Testis (tissue), 2 donors: Measurements from ENCODE around the gene EPB41L2.

Experiments
- POLR2A ChIP-seq: fragments of 450-650 bp; IDR thresholded peaks from one replicate; pipeline ENCODE4 v1.6.1; 2017; ENCODE audit warnings: antibody characterized with exemption, mild to moderate bottlenecking, moderate library complexity
- TF ChIP-seq, protein P1 (sequence below), 3 experiments: fragments of 450-650 bp in 2 of 3; fragments of 200-600 bp in 1 of 3; sonication (generic) in 1 of 3; IDR thresholded peaks; one replicate each; pipeline ENCODE4 v1.5.1; 2016 to 2019; ENCODE audit warnings: antibody characterized with exemption in 3 of 3, mild to moderate bottlenecking in 2 of 3, moderate library complexity in 1 of 3

DNA sequence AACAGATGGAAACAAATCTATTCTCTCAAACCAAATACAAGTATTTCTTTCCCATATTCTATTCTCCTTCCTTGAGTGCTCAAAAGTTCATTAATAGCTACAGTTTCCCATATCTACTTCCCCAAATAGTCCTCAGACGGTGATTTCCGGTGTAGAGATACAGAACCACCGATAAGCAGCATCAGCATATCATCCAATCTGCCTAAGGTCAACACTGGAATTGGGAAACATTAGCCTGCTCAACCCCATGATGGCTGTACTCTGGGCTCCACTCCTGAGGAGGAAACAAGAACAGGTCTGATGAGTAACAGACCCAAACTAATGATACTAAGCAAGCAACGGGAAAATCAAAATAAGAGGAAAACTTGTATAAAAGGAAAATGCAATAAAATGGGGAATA is 115.6 kb downstream of the EPB41L2 start:
- no peak for TF ChIP-seq POLR2A
- TF ChIP-seq, protein P1, sequence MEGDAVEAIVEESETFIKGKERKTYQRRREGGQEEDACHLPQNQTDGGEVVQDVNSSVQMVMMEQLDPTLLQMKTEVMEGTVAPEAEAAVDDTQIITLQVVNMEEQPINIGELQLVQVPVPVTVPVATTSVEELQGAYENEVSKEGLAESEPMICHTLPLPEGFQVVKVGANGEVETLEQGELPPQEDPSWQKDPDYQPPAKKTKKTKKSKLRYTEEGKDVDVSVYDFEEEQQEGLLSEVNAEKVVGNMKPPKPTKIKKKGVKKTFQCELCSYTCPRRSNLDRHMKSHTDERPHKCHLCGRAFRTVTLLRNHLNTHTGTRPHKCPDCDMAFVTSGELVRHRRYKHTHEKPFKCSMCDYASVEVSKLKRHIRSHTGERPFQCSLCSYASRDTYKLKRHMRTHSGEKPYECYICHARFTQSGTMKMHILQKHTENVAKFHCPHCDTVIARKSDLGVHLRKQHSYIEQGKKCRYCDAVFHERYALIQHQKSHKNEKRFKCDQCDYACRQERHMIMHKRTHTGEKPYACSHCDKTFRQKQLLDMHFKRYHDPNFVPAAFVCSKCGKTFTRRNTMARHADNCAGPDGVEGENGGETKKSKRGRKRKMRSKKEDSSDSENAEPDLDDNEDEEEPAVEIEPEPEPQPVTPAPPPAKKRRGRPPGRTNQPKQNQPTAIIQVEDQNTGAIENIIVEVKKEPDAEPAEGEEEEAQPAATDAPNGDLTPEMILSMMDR (IDR thresholded peaks at IDR 0.05), result no peak
